ENCODE measurements around the gene ZNF35.
A peak's percentile ranks its signal among the peaks of the same experiment; 100 is the strongest.

The ZNF35 gene

DNA sequence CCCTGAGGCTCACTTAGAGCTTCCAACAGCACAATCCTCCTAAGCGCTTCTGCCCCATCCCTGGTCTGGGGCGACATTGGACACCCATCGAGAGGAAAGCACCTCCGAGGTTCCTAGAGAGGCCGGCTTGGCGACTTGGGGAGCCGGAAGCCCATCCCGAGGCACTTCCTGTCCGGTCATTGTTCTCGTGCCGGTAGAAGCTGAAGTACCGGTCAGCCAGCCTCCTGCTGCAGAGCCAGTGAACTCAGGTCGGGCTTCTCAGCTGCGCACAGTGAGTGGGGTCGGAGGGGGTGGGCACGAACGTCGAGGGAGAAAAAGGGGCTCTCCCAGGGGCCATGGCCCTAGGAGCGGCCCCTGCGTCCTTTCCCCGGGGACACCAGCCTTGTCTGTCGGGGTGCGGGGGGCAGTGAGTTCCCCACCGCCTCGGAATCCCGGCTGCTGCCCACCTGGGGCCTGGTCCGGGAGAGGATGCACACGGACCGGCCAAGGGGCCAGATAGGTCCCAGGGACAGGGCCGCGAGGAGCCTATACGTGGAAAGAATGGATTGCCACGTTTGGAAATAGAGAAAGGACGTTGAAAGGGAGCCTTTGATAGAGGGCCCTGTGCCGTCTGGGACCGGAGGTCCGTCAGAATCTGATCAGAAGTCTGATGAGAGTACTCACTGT, at the start of gene ZNF35:
ZNF35 (plus strand) TSS at position 169 of the 666 bp plus-strand sequence. CDS start 2,336 bp downstream, outside the sequence.
- TF ChIP-seq GATA1 (IDR thresholded peaks at IDR 0.05; ENCODE audit: low read depth, low read length) = no peak
- TF ChIP-seq POLR2A (IDR thresholded peaks at IDR 0.05; ENCODE audit: low read length) = peak; percentile 39
- peak; percentile 82 to 89 for DNase-seq

DNA sequence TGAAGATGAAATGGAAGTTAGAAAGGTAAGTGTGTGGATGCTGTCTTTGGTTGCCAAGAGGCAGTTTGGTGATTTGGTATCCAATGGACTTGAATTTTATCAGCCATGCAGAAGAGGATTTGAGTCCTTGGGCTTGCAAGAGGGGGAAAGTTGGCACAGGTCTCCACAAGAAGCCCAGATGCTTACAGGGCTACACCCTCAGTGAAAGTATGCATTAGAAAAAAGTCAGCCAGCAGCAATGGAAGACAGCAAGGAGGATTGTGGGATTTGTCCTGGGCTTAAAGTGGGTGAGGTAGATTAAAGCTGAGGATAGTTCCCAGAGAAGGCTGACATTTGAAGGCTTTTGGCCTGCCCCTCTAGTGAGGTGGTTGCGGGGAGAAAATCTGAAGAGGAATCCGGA, 46.8 kb upstream of the ZNF35 start:
- TF ChIP-seq POLR2A (IDR thresholded peaks at IDR 0.05; ENCODE audit: low read length) (no peak), GATA1 (IDR thresholded peaks at IDR 0.05; ENCODE audit: low read depth, low read length) (no peak)

DNA sequence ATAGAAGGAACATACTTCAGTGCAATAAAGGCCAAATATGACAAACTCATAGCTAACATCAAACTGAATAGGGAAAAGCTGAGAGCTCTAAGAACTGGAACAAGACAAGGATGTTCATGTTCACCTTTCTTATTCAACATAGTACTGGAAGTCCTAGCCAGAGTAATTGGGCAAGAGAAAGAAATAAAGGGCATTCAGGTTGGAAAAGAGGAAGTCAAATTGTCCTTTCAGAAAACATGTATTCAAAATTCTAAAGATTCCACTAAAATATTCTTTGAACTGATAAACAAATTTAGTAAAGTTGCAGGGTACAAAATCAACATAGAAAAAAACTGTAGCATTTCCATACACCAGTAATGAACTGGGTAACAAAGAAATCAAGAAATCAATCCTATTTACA, 35.9 kb upstream of the ZNF35 start:
- no peak for DNase-seq
- no peak for TF ChIP-seq GATA1 (IDR thresholded peaks at IDR 0.05; ENCODE audit: low read depth, low read length)
- no peak for TF ChIP-seq POLR2A (IDR thresholded peaks at IDR 0.05; ENCODE audit: low read length)

More for the DNA sequence above, 46.8 kb upstream of the ZNF35 start:
- no peak for DNase-seq

DNA sequence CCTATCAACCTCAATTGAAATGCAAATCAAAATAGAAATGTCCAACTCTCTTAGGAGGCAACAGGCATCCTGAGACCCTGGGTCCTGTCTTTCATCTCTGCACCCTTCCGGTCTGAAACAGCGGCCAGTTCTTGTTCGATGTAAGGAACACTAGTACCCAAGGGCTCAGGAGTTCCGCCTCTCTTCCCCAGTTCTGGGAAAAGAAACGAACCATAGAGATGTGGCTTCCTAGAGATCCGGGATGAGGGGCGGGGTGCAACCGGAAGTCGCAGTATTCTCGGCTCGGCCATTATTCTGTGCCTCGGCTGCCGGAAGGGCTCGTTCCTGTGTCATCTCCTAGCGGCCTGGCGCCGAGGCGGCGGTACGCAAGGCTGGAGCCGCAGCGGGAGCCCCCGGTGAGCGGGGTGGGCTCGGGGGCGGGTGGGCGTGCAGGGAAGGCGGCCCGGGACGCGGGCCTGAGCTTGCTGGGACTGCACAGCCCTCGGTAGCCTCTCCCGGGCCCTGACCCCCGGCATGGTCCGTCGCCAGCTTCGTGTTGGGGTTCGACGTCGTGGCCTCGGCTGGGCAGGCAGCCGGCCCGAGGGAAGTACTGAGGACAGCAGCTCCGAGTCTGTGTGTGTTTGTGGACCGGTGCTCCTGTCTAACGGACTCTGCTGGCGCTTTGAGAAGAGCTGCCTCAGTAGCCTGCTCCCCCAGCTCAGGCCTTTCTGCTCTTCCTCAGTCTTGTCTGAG, 23.6 kb upstream of the ZNF35 start, which contains the start of gene ZNF197:
ZNF197 (plus strand) TSS at position 288 of the 732 bp plus-strand sequence. CDS start 4,119 bp downstream, outside the sequence.
- TF ChIP-seq POLR2A (IDR thresholded peaks at IDR 0.05; ENCODE audit: low read length) (peak; percentile 63), GATA1 (IDR thresholded peaks at IDR 0.05; ENCODE audit: low read depth, low read length) (no peak)
- peak; percentile 85 for DNase-seq

DNA sequence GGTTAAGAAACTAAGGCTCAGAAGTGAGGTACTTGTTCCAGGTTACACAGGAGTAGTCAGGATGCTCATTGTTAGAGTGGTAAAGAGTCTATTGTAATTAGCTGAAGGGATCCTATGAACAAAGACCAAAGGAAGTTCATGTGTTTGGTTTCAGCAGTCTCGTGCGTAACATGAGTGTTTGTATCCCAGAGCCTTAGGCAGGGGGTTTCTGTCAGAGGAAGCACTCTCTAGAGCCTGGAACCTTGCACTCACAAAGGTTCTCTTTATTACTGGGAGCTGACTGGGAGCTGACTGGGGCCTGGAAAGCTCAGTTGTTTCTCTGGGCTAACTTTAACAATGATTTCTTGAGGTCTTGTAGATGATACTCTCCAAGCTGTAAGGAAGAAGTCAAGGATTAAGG, 19.8 kb upstream of the ZNF35 start:
- TF ChIP-seq POLR2A (IDR thresholded peaks at IDR 0.05; ENCODE audit: low read length) (no peak), GATA1 (IDR thresholded peaks at IDR 0.05; ENCODE audit: low read depth, low read length) (no peak)
- no peak for DNase-seq

DNA sequence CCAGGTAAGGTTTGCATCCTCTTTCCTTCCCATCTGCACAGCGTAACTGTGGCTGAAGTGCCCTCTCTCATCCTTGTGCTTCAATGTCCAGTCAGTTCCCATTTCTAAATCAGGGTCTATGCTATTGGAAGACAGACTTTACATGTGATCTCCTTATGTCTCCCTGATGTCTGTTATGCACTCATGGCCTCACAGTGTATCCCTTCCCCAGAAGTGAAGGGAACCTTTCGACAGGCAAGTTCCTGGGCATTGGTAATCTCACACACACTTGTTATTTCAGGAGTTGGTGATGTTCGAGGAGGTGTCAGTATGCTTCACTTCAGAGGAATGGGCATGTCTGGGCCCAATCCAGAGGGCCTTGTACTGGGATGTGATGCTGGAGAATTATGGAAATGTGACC, 16.3 kb upstream of the ZNF35 start:
- DNase-seq = no peak
- TF ChIP-seq GATA1 (IDR thresholded peaks at IDR 0.05; ENCODE audit: low read depth, low read length) = no peak
- no peak for TF ChIP-seq POLR2A (IDR thresholded peaks at IDR 0.05; ENCODE audit: low read length)

DNA sequence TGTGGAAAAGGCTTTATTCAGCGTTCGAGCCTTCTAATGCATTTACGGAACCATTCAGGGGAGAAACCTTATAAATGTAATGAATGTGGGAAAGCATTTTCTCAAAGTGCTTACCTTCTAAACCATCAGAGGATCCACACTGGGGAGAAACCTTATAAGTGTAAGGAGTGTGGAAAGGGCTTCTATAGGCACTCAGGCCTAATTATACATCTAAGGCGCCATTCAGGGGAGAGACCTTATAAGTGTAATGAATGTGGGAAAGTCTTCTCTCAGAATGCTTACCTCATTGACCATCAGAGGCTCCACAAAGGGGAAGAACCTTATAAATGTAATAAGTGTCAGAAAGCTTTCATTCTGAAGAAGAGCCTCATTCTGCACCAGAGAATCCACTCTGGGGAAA, 6.2 kb upstream of the ZNF35 start:
- TF ChIP-seq GATA1 (IDR thresholded peaks at IDR 0.05; ENCODE audit: low read depth, low read length) = no peak
- TF ChIP-seq POLR2A (IDR thresholded peaks at IDR 0.05; ENCODE audit: low read length) = no peak
- DNase-seq = peak in 1 of 2 experiments; percentile 2

DNA sequence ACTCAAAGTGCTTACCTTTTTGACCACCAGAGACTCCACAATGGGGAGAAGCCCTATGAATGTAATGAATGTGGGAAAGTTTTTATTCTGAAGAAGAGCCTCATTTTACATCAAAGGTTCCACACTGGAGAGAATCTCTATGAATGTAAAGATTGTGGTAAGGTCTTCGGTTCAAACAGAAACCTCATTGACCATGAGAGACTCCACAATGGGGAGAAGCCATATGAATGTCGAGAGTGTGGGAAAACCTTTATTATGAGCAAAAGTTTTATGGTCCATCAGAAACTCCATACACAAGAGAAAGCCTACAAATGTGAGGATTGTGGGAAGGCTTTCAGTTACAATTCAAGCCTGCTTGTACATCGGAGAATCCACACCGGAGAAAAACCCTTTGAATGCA, 5.5 kb upstream of the ZNF35 start:
- DNase-seq = no peak
- TF ChIP-seq GATA1 (IDR thresholded peaks at IDR 0.05; ENCODE audit: low read depth, low read length) (no peak), POLR2A (IDR thresholded peaks at IDR 0.05; ENCODE audit: low read length) (no peak)

DNA sequence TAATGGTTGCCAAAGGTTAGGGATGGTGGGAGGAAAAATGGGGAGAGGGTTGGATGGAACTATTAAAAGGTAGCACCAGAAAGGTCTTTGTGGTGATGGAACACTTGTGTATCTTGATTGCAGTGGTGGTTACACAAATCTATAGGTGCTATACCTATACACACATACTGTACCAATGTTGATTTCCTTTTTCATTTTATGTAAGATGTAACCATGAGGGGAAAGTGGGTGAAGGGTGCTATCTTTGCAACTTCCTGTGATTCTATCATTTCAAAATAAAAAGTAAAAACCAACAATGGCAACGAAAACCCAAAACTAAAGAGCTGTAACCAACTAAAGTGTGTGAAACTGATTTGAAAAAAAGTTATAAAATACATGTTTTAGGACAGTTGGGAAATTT, 761 bp upstream of the ZNF35 start:
- TF ChIP-seq POLR2A (IDR thresholded peaks at IDR 0.05; ENCODE audit: low read length) (no peak), GATA1 (IDR thresholded peaks at IDR 0.05; ENCODE audit: low read depth, low read length) (no peak)

DNA sequence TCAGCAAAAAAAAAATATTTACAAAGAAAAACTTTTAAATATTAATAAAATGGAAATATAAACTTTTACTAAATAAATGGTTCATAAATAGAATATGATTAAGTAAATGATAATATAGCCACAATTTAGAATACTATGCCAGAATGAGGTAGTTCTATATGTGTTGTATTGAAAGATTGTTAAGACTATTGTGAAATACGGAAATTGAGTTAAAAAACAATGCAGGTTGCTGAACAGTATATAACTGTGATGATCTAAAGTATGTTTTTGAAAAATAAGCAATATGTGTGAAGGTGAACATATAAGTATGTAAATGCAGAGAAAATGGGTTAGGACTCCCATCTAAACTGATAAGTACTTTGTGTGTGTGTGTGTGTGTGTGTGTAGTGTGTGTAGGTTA, 1.2 kb downstream of the ZNF35 start:
- TF ChIP-seq GATA1 (IDR thresholded peaks at IDR 0.05; ENCODE audit: low read depth, low read length) = no peak
- no peak for TF ChIP-seq POLR2A (IDR thresholded peaks at IDR 0.05; ENCODE audit: low read length)
- no peak for DNase-seq

More for the DNA sequence above, 761 bp upstream of the ZNF35 start:
- no peak for DNase-seq

DNA sequence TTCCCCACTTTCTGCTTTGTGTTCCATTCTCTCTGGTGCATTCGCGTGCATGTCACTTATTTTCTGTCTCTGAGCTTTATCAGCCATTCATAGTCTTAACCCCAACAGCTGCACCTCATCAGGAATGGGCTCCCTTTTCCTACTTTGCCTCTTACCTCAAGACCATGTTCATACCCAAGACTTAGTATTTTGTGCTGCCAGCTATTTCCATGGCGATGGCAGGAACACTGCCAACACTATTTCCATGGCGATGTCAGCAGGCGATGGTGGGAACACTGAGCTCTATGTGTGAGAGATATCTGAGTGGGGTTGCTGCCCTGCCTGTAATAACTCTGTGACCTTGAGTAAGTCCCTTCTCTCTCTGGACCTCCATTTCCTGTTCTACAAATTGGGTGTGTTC, 5.5 kb downstream of the ZNF35 start:
- no peak for TF ChIP-seq GATA1 (IDR thresholded peaks at IDR 0.05; ENCODE audit: low read depth, low read length)
- TF ChIP-seq POLR2A (IDR thresholded peaks at IDR 0.05; ENCODE audit: low read length) = no peak
- DNase-seq = peak in 1 of 2 experiments; percentile 22

DNA sequence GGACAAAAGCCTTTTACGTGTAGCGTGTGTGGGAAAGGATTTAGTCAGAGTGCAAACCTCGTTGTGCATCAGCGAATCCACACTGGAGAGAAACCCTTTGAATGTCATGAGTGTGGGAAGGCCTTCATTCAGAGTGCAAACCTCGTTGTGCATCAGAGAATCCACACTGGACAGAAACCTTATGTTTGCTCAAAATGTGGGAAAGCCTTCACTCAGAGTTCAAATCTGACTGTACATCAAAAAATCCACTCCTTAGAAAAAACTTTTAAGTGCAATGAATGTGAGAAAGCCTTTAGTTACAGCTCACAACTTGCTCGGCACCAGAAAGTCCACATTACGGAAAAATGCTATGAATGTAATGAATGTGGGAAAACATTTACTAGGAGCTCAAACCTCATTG, 10.5 kb downstream of the ZNF35 start:
- TF ChIP-seq POLR2A (IDR thresholded peaks at IDR 0.05; ENCODE audit: low read length) = no peak
- TF ChIP-seq GATA1 (IDR thresholded peaks at IDR 0.05; ENCODE audit: low read depth, low read length) = no peak
- DNase-seq = no peak

DNA sequence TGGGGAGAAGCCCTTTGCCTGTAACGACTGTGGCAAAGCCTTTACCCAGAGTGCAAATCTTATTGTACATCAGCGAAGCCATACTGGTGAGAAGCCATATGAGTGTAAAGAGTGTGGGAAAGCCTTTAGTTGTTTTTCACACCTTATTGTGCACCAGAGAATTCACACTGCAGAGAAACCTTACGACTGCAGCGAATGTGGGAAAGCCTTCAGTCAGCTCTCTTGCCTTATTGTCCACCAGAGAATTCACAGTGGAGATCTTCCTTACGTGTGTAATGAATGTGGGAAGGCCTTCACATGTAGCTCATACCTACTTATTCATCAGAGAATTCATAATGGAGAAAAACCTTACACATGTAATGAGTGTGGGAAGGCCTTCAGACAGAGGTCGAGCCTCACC, 10.9 kb downstream of the ZNF35 start:
- no peak for TF ChIP-seq GATA1 (IDR thresholded peaks at IDR 0.05; ENCODE audit: low read depth, low read length)
- TF ChIP-seq POLR2A (IDR thresholded peaks at IDR 0.05; ENCODE audit: low read length) = no peak
- DNase-seq = peak in 1 of 2 experiments; percentile 13

DNA sequence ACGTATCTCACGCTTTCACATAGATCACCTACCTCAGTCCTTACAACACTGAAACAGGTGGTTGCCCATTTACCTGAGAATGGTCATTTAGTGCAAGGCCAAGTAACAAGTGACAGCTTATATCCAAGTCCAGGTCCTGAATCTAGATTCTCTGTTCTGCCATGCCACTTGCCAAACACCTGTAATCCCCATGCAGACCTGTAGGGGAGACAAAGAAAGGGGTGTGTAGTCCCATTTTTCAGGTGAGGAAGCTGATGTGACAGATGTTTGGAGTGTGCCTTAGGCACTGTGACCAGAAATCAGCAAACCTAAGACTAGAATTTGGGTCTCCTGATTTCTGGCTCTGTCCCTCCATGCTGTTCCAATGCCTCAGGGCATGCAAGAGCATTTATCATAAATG, 12.7 kb downstream of the ZNF35 start:
- TF ChIP-seq POLR2A (IDR thresholded peaks at IDR 0.05; ENCODE audit: low read length) (no peak), GATA1 (IDR thresholded peaks at IDR 0.05; ENCODE audit: low read depth, low read length) (no peak)
- DNase-seq = peak in 1 of 2 experiments; percentile 6

DNA sequence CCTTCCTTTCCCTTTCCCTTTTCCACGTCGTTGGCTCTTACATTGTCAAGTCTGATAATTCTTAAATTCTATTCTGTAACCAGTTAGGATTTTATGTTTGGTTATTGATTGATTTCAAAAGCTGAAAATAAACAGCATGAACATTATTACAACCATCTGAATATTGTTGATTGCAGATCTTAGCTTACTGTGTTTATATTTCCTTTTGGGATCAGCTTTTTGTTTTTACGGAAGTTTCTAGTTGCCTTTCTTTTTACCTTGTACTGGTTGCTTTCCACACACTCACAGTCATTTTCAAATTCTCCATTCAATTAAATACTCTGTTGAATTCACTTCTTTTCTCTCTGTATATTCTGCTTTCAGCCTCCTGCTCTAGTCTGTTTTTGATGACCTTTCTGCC, 16.6 kb downstream of the ZNF35 start:
- no peak for DNase-seq
- no peak for TF ChIP-seq POLR2A (IDR thresholded peaks at IDR 0.05; ENCODE audit: low read length)
- no peak for TF ChIP-seq GATA1 (IDR thresholded peaks at IDR 0.05; ENCODE audit: low read depth, low read length)
